Measurements from ENCODE around the gene CYGB.
A peak's percentile ranks its signal among the peaks of the same experiment; 100 is the strongest.
"Not testable (repeated sequence)": the region's sequence is repeated elsewhere in the genome, so short reads cannot be mapped to it uniquely, and the experiment has no call there.

The CYGB gene

DNA sequence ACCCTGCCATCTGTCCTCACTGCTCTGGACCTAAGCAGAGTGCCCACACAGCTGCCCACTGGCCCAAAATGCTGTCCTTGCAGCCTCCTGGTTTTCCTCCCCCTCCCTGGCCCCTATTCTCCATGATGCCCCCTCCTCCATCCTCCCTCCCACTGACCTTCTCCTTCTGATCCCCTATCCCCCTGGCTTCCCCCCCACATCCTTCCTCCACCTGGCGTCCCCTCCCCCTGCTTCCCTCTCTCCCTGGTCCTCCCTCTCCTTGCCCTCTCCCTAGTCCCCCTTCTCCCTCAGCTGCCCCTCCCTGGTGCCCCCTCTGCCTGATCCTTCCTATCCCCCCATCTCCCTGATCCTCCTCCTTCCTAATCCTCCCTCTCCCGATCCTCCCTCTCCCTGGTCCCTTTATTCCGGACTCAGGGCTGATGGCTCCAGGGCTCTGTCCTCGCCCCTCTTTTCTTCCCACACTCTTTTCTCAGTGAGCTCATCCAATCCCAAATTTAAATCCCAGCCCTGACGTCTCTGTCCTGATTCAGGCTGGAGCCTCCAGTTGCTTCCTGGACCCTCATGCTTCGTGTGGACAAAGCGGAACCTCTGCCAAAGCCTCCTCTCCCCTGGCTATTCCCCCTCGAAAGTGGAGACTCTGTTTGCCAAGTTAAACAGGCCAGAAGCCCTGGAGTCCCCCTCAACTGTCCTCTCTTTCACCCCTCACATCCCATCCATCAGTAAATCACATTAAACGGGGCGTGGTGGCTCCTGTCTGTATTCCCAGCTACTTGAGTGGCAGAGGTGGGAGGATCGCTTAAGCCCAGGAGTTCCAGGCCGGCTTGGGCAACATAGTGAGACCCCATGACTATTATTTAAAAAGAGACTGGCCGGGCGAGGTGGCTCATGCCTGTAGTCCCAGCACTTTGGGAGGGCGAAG lies 18.2 kb downstream of the CYGB start:
- DNase-seq, result no peak

DNA sequence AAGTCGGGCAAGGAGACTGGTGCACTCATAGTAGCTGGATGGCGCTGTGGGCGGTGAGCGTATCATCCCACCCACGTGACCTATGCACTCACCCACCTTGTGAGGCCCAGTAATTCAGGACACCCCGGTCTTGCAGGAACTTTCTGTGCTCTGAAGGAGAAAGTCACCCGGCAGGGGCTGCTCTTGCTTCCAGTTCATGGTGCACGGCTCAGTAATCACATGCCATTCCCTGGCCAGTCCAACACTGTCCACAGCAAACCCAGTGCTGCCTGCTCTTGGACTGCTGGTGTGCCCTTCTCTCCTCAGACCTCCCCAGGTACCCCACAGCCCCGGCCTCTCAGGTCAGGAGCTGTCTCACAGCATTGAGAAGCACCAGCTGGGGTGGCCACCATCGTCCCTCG lies 19.9 kb downstream of the CYGB start:
- DNase-seq, result no peak

GRCh38 chr17:76515274-76515949 lies 22.1 kb downstream of the CYGB start:
- DNase-seq, result peak; percentile 91

DNA sequence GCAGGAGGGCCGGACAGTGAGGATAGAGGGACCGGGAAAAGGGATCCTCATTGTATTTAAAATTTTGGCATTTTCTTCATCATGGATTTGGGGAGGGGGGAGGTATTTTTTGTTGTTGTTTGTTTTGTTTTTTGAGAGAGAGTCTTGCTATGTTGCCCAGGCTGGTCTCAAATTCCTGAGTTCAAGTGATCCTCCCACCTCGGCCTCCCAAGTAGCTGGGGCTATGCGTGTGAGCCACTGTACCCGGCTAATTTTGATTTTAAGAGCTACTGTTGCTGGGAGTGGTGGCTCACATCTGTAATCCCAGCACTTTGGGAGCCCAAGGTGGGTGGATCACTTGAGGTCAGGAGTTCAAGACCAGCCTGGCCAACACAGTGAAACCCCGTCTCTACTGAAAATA lies 23.2 kb downstream of the CYGB start:
- not testable (repeated sequence) for DNase-seq

GRCh38 chr17:76513306-76513692 lies 24.2 kb downstream of the CYGB start:
- DNase-seq, result no peak

DNA sequence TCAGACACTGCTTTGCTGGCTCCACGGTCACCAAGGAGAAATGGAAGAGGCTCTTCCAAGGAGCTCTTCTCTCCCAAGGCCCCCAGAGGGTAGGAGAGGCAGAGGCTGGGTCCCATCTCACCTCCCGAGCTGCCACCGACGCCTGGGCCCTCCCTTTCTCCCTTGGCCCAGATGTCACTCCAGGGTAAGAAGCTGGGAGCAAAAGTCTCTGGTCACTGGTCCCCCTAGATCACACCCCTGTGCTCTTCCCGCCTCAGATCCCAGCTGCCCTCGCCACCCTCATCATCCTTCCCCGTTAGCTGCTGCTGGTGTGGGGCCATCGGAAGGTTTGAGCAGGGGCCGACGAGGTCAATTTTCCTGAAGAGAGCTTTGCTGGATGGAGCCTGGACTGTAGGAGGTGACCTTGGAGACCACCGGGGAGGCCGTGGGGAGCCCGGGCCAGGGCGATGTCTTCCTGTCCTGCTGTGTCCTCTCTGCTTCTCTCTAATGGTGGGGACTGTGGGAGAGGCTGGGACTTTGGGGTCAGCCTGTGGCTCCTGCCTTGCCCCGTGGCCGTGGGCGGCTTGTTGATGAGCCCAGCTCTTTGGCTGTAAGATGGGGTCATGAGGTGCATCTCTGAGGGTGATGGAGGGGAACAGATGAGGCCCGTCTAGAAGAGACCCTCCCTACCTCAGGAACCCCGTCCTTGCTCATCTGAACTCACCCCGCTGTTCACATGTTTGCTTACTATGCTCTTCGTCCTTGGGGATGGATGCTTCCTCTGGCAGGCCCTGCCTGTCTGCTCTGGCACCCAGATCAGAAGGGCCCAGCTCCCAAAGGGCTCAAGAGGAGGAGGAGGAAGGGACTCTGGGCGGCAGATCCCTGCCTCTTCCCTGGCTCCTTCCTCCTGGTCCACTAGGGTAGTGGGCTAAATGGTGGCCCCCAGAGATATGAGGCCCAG lies 24.9 kb downstream of the CYGB start:
- no peak for DNase-seq

GRCh38 chr17:76511668-76512365 lies 25.7 kb downstream of the CYGB start:
- peak; percentile 25 for DNase-seq

GRCh38 chr17:76510831-76511244 lies 26.7 kb downstream of the CYGB start:
- DNase-seq, result no peak

GRCh38 chr17:76508472-76509063 lies 28.9 kb downstream of the CYGB start:
- not testable (repeated sequence) for DNase-seq

DNA sequence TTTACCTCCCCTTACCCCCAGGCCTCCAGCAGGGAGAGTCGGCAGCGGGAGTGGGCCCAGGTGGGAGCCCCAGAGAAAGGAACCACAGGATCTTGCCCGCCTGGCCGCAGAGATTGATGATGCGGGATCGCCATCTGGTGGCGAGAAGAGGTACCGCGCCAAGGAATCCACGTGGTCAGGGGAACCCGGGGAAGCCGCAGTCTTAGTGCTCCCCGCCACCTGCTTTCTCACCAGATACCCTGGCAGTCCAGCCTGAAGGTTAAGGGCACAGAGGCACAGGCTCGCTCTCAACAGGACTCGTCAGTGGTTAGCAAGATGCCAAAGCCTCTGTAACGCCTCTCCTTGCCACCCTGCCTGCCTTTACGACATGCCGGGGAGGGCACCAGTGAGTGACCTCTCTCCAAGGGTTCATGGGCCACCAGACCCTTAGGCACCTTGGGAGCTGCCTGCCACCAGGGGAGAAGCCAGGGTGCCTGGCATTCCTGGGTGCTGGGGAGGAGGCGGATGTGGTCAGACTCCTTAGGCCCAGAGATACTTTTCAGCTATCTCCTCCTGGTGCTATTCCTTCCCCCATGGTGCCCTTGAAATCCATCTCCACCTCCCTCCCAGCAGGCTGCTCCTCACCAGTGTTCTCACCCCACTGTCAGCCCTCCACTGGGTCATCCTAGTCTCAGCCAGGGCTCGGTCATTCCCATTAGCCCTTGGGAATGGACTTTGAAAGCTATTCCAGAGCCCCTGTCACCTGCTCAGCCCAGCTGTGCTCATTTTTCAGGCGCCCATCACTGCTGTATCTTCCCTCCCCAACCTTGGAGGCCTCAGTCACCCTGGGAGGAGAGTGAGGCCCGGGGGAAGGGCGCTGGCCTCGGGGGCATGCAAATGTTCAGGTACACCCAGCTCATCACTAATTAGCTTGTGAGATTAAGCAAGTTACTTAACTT lies 30.8 kb downstream of the CYGB start:
- DNase-seq, result peak; percentile 93

DNA sequence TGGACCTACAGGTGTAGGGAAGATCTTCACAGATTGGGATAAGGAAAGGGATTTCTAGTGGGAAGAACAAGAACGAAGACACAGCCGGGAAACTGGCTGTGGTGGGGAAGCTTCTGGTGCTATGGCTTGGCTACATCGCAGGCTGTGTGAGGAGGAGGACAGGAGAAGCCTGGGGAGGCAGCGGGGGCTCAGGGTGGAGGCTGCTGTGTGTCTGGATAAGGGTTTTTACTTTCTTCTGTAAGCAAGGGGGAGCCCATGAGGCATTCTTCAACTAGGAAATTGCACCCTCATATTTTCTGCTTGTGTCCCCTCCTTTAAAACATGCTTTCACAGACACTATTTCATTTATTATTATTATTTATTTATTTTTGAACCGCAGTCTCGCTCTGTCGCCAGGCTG lies 33.4 kb downstream of the CYGB start:
- no peak for DNase-seq

DNA sequence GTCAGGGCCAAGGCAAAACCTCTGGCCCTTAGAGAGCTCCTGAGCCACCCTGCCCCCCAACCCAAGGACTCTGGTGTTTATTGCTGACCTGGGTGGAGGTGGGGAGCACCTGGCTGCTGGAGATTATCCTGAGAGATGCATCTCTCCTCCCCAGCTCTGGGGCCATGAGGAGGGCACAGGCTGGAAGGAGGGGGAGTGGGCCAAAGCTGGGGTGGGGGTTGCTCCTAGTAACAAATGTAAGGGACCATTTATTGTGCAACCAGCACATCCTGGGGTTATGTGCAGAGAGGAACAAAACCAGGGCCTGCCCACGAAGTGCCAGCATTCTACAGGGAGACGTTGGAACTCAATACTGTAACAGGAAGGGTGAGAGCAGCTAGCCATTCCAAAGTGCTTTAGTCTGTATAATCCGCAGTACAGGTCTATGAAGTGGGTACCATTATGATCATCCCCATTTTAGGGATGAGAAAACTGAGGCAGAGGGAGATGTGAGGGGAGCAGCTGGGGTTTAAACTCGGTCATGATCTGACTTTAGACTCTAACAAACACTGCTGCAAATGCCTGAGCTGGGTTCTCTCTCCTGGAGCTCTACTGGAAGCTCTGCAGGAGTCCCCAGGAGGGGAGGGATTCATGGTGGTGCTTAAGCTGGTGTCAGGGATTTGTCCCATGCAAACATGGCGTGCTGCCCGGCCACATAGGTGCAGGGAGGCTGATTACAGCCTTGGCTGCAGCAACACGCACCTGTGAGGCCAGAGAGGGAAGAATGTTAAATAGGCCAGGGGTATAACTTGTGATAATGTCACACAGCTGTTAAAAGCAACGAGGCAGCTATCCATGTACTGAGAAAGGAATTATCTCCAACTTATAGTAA lies 34.9 kb downstream of the CYGB start:
- DNase-seq, result no peak

DNA sequence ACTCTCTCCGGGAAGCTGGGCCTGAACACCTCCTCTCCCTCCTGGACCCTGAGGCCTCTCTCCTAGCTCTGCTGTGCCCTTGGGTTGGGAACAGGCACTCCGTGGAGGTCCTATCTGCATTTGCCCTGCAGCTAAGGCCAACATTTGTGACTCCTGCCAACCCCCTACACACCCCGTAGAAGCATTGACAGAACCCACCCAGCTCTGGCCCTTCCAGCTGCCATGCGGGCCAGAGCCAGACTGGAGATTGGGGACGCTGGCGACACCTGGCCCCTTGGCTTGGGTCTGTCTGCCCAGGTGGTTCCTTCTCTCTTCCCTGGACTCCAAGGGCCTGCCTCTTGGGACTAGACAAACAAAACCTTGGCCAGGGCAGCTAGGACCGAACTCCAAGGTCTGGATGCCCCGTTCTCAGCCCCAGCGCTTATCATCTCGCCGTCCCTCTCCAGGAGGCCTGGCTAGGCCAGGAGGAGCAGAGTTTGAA lies 35.6 kb downstream of the CYGB start:
- DNase-seq, result no peak

DNA sequence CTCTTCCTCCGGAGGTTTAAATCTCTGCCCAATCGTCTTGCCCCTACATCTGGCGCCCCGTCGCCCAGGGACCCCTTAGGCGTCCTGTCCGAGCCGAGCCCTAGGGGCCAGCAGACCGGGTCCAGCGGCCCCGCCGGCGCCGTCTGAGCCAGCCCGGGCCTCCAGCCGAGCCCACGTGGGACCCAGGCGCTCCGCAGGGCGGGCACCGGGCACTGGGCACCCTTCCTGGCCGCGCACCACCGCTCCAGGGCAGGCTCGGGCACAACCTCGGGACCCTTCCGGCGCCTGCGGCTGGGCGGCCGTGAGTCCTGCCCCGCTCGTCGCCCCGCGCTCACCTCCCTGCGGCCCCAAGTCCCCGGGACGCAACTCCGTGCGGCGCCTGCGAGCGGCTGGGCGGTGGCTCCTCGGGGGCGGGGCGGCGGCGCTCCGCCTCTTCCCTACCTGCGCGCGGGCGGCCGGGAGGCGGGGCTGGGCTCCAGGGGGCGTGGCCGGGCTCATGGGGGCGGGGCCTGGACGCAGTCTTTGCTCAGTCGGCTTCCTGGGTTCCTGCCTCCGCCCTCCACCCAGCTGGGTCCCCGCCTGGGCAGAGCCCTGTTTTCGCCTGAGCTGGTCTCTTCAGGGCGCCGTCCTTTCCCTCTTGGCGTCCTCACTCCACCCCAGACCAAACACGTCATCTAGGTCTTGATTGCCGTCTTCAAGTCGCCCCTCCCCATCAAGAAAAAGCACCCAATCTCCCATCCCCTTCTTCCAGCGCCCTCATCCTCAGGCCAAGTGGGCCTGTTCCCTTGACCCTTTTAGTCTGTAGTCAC lies 36.3 kb downstream of the CYGB start, which contains the start of gene RHBDF2:
TSS of gene RHBDF2 (minus strand) at position 406 of the 809 bp plus-strand sequence. CDS start 19,899 bp downstream, outside the sequence.
- DNase-seq, result peak; percentile 96

DNA sequence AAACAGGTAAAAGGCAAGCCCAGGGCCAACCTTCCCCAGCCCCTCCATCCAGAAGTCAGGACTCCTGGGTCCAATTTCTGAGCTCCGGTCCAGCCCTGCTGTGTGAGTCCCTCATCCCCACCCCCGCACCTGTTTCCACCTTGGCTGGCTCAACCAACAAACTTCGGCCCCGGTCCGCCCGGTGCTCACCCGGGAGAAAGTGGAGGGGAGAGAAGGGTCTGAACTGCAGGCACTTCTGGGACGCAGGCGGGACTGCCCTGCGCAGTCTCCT lies 36.8 kb downstream of the CYGB start:
- no peak for DNase-seq

- no peak for DNase-seq
Observed at GRCh38 chr17:76500074-76500746, 37.3 kb downstream of the CYGB start.

DNA sequence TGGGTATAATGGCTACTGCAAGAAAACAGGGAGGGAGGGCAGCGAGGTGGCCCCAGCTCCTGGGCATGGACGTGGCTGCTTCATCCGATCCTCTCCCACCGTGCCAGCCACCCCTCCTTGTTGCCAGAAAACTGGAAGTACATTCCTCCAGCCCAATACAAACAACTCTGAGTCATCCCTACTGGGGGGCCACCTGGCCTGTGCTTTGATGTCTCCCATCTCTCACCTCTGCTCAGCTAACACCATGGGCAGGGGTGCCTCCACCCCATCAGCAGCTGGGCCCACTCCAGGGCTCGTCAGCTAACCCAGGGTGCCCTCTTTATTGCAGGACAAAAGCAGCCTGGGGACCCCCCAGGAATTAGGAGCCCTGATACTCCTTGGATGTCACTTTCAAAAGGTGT lies 38.2 kb downstream of the CYGB start:
- DNase-seq, result no peak

- peak; percentile 21 for DNase-seq
Observed at GRCh38 chr17:76498876-76499251, 38.6 kb downstream of the CYGB start.
